ENCODE measurements around the gene PTH2.

- TF ChIP-seq EZH2phosphoT487 (IDR thresholded peaks at IDR 0.05; ENCODE audit: low read depth): no peak
- TF ChIP-seq, protein P1, sequence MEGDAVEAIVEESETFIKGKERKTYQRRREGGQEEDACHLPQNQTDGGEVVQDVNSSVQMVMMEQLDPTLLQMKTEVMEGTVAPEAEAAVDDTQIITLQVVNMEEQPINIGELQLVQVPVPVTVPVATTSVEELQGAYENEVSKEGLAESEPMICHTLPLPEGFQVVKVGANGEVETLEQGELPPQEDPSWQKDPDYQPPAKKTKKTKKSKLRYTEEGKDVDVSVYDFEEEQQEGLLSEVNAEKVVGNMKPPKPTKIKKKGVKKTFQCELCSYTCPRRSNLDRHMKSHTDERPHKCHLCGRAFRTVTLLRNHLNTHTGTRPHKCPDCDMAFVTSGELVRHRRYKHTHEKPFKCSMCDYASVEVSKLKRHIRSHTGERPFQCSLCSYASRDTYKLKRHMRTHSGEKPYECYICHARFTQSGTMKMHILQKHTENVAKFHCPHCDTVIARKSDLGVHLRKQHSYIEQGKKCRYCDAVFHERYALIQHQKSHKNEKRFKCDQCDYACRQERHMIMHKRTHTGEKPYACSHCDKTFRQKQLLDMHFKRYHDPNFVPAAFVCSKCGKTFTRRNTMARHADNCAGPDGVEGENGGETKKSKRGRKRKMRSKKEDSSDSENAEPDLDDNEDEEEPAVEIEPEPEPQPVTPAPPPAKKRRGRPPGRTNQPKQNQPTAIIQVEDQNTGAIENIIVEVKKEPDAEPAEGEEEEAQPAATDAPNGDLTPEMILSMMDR (IDR thresholded peaks at IDR 0.05; ENCODE audit: low read depth, low read length): no peak
These were observed 1.9 kb upstream of the PTH2 start, which contains the start of gene GFY for GRCh38 chr19:49425178-49425577.
